ENCODE measurements around the gene DPYSL3.
"Not testable (repeated sequence)": the region's sequence is repeated elsewhere in the genome, so short reads cannot be mapped to it uniquely, and the experiment has no call there.

The DPYSL3 gene

GRCh38 chr5:147509710-147510651, at the start of gene DPYSL3:
Gene DPYSL3, minus strand, starts transcription at chr5:147510068. Its CDS starts 210 bp downstream, at chr5:147509858.
- peak in 1 of 2 donors; percentile 4 for DNase-seq

GRCh38 chr5:147558826-147559225, 49.0 kb upstream of the DPYSL3 start:
- DNase-seq, result no peak

- no peak for DNase-seq
Measured at GRCh38 chr5:147557876-147558745, 48.2 kb upstream of the DPYSL3 start.

GRCh38 chr5:147555176-147555575, 45.3 kb upstream of the DPYSL3 start:
- no peak for DNase-seq

DNA sequence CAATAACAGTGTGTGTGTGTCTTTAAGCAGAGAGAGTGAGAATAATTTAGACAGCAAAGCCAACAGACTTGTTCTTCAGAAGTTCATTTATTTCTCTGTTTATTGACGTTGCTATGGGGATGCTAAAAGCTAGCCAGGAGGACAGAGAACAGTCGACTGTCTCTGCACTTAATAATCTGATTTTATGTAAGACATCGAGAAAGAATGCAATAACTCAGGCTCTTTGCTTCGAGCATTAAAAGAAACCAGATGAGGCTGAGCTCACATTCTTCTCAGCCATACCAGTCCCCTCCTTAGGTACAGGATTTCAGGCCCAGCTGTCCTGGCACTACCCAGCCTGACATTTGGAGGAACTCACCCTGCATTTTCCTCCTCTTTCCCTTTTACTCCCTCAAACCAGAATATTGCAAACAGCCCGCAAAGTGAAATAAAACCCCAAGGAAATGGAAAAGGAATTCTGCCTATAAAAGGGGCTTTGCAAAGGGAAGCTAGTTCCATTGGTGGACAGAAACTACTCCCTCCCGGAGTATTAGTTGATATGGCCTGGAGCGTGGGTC, 44.5 kb upstream of the DPYSL3 start:
- DNase-seq, result no peak

DNA sequence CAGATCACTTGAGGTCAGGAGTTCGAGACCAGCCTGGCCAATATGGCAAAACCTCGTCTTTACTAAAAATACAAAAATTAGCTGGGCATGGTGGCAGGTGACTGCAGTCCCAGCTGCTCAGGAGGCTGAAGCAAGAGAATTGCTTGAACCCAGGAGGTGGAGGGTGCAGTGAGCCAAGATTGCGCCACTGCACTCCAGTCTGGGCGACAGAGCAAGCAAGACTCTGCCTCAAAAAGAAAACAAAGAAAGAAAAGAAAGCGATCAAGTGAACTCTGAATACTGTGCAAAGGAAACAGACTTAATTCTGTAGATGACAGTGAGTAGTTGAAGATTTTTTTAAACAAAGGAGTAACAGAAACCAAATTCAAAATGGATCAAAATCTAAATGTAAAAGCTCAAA, 43.9 kb upstream of the DPYSL3 start:
- DNase-seq, result not testable (repeated sequence)

- no peak for DNase-seq
Measured at GRCh38 chr5:147552897-147553296, 43.0 kb upstream of the DPYSL3 start.

GRCh38 chr5:147551677-147552076, 41.8 kb upstream of the DPYSL3 start:
- DNase-seq, result no peak

GRCh38 chr5:147547730-147548129, 37.9 kb upstream of the DPYSL3 start:
- DNase-seq, result no peak

DNA sequence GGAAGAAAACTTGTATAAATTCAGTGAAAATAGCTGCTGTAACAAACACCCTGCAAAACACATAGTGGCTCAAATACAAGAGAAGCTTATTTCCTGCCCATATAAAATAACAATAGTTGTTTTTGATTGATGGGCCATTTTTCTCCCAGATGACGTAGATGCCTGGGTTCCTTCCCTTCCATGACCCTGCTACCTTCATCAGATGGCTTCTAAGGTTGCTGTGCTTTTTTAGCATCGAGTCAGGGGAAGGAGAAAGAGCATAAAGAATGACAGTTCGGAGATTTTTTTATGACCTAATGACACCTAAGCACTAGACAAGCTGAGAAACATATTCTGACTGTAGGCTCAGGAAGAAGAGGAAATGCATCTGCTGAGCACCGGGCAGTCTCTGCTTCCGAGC, 34.7 kb upstream of the DPYSL3 start:
- no peak for DNase-seq

DNA sequence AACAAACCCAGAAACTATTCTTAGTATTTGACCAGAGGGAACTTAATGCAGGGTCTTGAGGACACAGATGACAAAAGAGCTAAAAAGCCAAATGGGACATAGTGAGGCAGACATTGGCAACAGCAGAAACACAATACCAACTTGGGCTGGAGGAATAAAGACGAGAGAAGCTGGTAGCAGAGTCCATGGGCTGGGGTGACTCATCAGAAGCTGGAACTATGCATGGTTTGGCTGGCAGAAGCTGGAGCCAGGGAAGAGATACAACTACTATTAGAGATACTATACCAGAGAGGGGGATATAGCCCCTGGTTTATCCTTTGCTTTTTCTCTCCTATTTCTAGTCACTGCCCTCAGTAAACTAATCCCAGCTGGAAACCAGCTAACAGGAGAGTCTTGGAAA, 29.2 kb upstream of the DPYSL3 start:
- DNase-seq, result no peak

GRCh38 chr5:147538236-147538635, 28.4 kb upstream of the DPYSL3 start:
- no peak for DNase-seq

DNA sequence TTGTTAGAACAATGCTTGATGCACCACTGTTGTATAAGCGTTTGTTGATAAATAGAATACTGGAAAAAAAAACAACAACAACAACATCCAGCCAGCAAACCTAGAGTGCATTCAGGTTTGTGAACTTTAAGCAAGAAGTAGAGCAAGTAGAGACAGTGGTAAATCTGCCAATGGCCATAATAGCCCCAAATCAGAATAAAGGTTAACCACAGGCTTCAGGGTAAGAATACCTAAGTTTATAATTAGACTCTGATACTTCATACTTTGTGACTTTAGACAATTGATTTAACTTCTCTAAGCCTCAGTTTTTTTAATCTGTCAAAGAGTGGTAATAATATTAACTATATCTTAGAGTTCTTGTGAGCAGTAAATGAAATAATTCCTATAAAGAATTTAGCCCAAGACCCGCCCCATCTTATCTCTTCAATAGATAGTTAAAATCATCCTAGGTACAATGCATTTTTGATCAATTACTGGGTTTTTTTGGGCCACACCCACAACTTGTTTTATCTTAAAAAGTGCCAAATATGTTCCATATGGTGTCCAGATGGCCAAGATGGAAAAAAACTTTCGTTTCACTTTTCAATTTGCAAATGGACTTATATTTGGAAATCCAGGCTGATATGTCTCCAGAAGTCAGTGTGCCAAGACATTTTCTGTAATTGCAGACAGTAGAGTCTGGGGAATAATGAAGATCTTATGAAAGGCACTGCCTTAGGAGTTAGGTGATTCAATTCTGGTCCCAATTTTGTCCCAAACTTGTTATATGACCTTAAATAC, 24.5 kb upstream of the DPYSL3 start:
- no peak for DNase-seq

- no peak for DNase-seq
Measured at GRCh38 chr5:147532156-147532555, 22.3 kb upstream of the DPYSL3 start.

DNA sequence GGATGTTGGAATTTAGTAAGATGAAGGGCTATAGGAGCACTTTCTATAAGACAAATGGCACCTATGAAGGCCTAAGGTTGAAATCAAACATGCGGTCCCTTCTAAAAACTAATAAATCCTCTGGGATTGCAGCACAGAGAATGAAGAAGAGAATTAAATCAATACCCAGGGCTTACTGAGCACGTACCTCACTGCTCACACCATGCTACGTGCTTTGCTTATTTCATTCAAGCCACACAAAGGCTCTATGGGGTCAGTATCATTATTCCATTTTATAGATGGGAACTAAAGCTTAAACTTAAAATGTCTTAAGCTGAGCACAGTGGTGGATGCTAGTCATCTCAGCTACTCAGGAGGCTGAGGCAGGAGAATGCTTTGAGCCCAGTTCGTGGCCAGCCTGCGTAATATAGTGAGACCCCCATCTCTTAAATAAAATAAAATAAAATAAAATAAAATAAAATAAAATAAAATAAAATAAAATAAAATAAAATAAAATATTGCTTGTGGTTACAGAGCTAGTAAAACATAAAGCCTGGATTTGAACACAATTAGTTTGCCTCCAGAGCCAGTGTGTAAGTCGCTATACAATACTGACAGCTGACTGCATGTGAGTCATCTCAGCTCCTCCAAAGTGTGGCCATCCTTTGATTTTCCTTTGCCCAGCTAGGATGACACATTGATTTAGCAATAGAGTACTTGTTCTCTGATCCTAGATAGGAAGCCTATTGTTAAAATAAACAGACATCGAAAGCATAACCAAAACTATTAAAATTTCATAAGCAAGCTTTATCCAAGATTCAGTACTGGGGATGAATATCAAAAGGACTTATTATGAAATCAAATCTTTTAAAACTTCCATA, 20.9 kb upstream of the DPYSL3 start:
- no peak for DNase-seq

DNA sequence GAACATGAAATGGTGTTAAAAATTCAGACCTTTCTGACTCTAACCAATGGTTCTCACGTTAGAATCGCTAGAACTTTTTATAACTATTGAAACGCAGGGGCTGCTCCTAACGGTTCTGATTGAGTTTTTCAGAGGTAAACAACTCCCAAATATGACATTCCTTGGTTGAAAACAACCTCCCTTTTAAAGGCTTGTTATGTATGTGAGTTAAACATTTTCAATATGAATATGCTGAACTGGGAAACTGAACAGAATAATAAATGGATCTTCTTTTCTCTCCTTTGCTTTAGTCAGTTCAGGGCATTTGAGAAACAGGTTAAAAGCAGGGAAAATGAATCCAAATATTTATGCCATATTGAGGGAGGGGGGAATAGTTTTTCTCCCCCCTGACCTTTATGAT, 13.2 kb upstream of the DPYSL3 start:
- no peak for DNase-seq

DNA sequence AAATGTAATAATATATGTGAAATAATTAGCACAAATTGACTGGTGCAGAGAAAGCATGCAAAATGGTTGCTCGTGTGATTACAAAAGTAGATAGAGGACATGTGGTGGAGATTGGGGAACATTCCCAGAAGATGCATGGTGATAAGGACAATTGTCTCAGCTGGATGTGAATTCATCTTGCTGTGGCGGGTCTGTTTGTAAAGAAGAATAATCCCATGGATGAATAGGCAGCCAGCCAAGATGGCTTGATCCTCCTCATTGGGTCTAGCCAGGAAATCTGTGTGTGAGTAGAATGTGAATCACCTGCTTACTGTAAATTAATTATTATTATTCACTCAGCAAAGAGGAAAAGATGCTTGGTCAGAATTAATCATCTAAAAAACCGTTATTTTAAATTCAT, 12.6 kb upstream of the DPYSL3 start:
- DNase-seq, result no peak

- DNase-seq, result no peak
Measured at GRCh38 chr5:147520450-147520849, 10.6 kb upstream of the DPYSL3 start.

DNA sequence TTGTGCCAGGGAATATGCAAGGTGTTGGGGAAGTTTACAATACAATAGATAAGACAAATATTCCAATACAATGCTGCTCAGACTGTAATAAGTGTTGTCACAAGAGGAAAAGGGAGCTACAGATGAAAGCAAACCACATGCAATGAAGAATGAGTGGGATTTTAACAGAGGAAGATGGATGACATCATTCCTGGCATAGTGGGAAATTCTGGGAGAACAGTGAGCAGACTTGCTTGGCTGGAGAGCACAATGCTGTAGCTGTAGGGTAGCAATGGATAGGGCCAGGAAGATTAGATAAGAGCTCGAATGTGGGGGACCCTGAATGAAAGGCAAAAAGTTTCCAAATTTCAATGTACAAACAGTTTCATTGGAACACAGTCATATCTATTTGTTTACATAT, 9.5 kb upstream of the DPYSL3 start:
- DNase-seq, result no peak

GRCh38 chr5:147517383-147517782, 7.5 kb upstream of the DPYSL3 start:
- DNase-seq, result no peak

DNA sequence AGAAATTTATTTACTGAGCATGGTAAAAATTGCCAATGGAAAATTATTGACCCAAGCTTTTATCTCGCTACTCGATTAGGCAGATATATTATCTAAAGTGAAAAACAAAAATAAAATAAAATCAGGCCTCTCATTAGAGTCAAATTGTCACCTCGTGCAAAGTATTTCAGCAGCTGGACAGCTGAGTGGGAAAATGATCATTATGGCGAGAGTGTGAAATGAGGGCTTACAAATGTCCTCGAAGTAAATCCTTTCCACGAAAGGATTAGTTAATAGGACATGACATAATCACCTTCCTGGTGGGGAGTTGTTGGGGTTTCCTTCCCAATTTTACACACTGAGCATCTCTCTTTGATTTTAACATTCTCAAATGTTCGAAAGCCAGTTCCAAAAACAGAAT, 5.4 kb upstream of the DPYSL3 start:
- DNase-seq, result no peak
